K562 (cell line): ENCODE results near the gene AHI1. TPM values are rescaled to one million over a fixed set of nuclear protein-coding genes. Genes with fewer than 3 reads are reported as not detected.

ENCODE experiments used
- ATAC-seq: fragments of 200-7000 bp; cut with Tn5 transposase; 3 replicates; pipeline ENCODE4 v1.9.1; 2020; ENCODE audit warnings: moderate library complexity
- BruUV-seq: library from RNA; stranded (reverse); fragments of 400-500 nt; replicated peaks from 2 replicates; lab custom pipeline; 2021; lab: Mats Ljungman, UMichigan
- CTCF ChIA-PET: fragments of 300-600 bp; formaldehyde crosslinking; extraction: SDS; loops from one replicate; lab custom pipeline; 2021; ENCODE audit warnings: low intra/inter-chr PET ratio; lab: Yijun Ruan, JAX
- POLR2A ChIA-PET: fragments of 300-600, 350-650 bp; sonication (Branson Sonifier 250); formaldehyde crosslinking; extraction: SDS; loops from one replicate; lab custom pipeline; 2021; ENCODE audit warnings: antibody characterized with exemption, inconsistent platforms; lab: Yijun Ruan, JAX
- DNase-seq, 4 experiments: peaks; one replicate each; pipeline versions ENCODE4 v3.0.0 to v3.0.0-alpha.2; 2011 to 2018; ENCODE audit warnings: low spot score in 3 of 4, mixed read lengths in 3 of 4; ENCODE audit errors: extremely low read depth in 1 of 4
- FAIRE-seq: peaks from 2 replicates; lab custom pipeline; 2011; peaks lifted over from hg19 to GRCh38; lab: Jason Lieb, UNC
- H2AFZ ChIP-seq: 2 replicates; pipeline ENCODE4 v1.6.0; 2011; ENCODE audit warnings: low read depth, low read length, control low read depth, inconsistent platforms
- H3K27ac ChIP-seq: fragments of 200-600 bp; 3 replicates; pipeline ENCODE4 v1.8.0; 2011; ENCODE audit warnings: low read depth, mild to moderate bottlenecking, control low read depth, inconsistent platforms, low read length, moderate library complexity, mixed read lengths; ENCODE audit errors: extremely low read depth
- H3K27me3 ChIP-seq, 2 experiments: fragments of 300-600 bp in 1 of 2; 2 replicates in 1 of 2; 3 replicates in 1 of 2; pipeline versions ENCODE4 v1.6.0 to v1.8.0; 2011; ENCODE audit warnings: inconsistent platforms in 2 of 2, low read length in 2 of 2, mild to moderate bottlenecking in 1 of 2, mixed read lengths in 1 of 2, moderate library complexity in 1 of 2; ENCODE audit not compliant: control insufficient read depth in 2 of 2, insufficient read depth in 2 of 2
- H3K36me3 ChIP-seq: fragments of 300-600 bp; 3 replicates; pipeline ENCODE4 v1.8.0; 2011; ENCODE audit warnings: mild to moderate bottlenecking, low read length, inconsistent platforms; ENCODE audit not compliant: control insufficient read depth, insufficient read depth
- H3K4me1 ChIP-seq, 2 experiments: fragments of 200-600 bp in 1 of 2; replicated peaks in 1 of 2; 2 replicates in 1 of 2; 3 replicates in 1 of 2; pipeline versions ENCODE4 v1.5.1 to v1.8.0; 2011; ENCODE audit warnings: inconsistent platforms in 2 of 2, low read length in 2 of 2, mild to moderate bottlenecking in 1 of 2, mixed read lengths in 1 of 2, moderate library complexity in 1 of 2; ENCODE audit not compliant: control insufficient read depth in 2 of 2, insufficient read depth in 2 of 2
- H3K4me2 ChIP-seq: 2 replicates; pipeline ENCODE4 v1.6.1; 2011; ENCODE audit warnings: low read length, control low read depth, inconsistent platforms, mixed read lengths; ENCODE audit not compliant: insufficient read depth
- H3K4me3 ChIP-seq: fragments of 200-600 bp; sonication (generic), shearing (Covaris generic); 2 replicates; pipeline ENCODE4 v1.5.1; 2016; ENCODE audit warnings: control low read depth, inconsistent platforms
- H3K79me2 ChIP-seq: fragments of 200-600 bp; 3 replicates; pipeline ENCODE4 v1.8.0; 2011; ENCODE audit warnings: low read length, inconsistent platforms; ENCODE audit not compliant: control insufficient read depth, insufficient read depth
- H3K9ac ChIP-seq, 2 experiments: 2 replicates each; pipeline versions ENCODE4 v1.6.0 to v1.6.1; 2011; ENCODE audit warnings: low read depth in 2 of 2, low read length in 2 of 2, control low read depth in 1 of 2, inconsistent platforms in 1 of 2, mild to moderate bottlenecking in 1 of 2, mixed read lengths in 1 of 2; ENCODE audit not compliant: insufficient read depth in 1 of 2
- H3K9me1 ChIP-seq: one replicate; pipeline ENCODE4 v1.6.0; 2011; ENCODE audit warnings: inconsistent platforms, mild to moderate bottlenecking, low read length, moderate library complexity; ENCODE audit not compliant: control insufficient read depth, insufficient read depth
- H3K9me3 ChIP-seq: replicated peaks from 2 replicates; pipeline ENCODE4 v1.5.1; 2011; ENCODE audit warnings: low read depth, low read length, inconsistent platforms; ENCODE audit not compliant: control insufficient read depth, insufficient read depth
- H4K20me1 ChIP-seq: replicated peaks from 2 replicates; pipeline ENCODE4 v1.6.1; 2011; ENCODE audit warnings: low read length, inconsistent platforms, mixed read lengths; ENCODE audit not compliant: control insufficient read depth, insufficient read depth
- ATF7 ChIP-seq: fragments of 450-650 bp; IDR thresholded peaks from 2 replicates; pipeline ENCODE4 v1.7.1; 2014; ENCODE audit warnings: mild to moderate bottlenecking, moderate library complexity
- BCOR ChIP-seq: fragments of 450-650 bp; IDR thresholded peaks from 2 replicates; pipeline ENCODE4 v1.6.1; 2016
- CBFA2T2 ChIP-seq: fragments of 450-650 bp; conservative IDR thresholded peaks from 2 replicates; pipeline ENCODE4 v1.6.1; 2017; ENCODE audit warnings: mild to moderate bottlenecking
- CREB1 ChIP-seq, 2 experiments: sonication (generic) in 1 of 2; formaldehyde crosslinking in 1 of 2; IDR thresholded peaks; 2 replicates each; pipeline versions ENCODE4 v1.6.1 to v1.8.0; 2012 to 2022; ENCODE audit warnings: inconsistent platforms in 1 of 2, mild to moderate bottlenecking in 1 of 2, missing genetic modification reagents in 1 of 2, moderate library complexity in 1 of 2
- ETV5 ChIP-seq: sonication (generic); formaldehyde crosslinking; IDR thresholded peaks from 2 replicates; pipeline ENCODE4 v1.4.0; 2020; ENCODE audit warnings: low read depth, mild to moderate bottlenecking, missing genetic modification reagents
- HMGN3 ChIP-seq: IDR thresholded peaks from 2 replicates; pipeline ENCODE4 v1.6.1; 2011; ENCODE audit warnings: borderline replicate concordance, low read depth, mild to moderate bottlenecking, mixed read lengths, low read length; ENCODE audit not compliant: insufficient read length; ENCODE audit errors: extremely low read depth
- HNRNPH1 ChIP-seq: fragments of 200-400 bp; formaldehyde crosslinking; optimal IDR thresholded peaks from 2 replicates; pipeline ENCODE3; 2017; ENCODE audit warnings: low read depth, mild to moderate bottlenecking, low read length, moderate library complexity
- KDM5B ChIP-seq: fragments of 200-600 bp; sonication (generic); IDR thresholded peaks from 2 replicates; pipeline ENCODE4 v1.6.1; 2012; ENCODE audit warnings: low read depth, mild to moderate bottlenecking, moderate library complexity, low read length, control low read depth, inconsistent platforms; ENCODE audit not compliant: insufficient replicate concordance
- NFE2L1 ChIP-seq: fragments of 450-650 bp; IDR thresholded peaks from 2 replicates; pipeline ENCODE4 v1.6.1; 2016; ENCODE audit warnings: missing genetic modification characterization, low read depth, mild to moderate bottlenecking, missing compliant biosample characterization, moderate library complexity, borderline replicate concordance
- PHF8 ChIP-seq: fragments of 200-600 bp; sonication (generic); IDR thresholded peaks from 2 replicates; pipeline ENCODE4 v1.6.1; 2012; ENCODE audit warnings: mixed run types, mild to moderate bottlenecking, inconsistent platforms, low read length, moderate library complexity, borderline replicate concordance
- RBFOX2 ChIP-seq: fragments of 200-400 bp; formaldehyde crosslinking; IDR thresholded peaks from 2 replicates; pipeline ENCODE4 v1.6.1; 2017; ENCODE audit warnings: low read depth, mild to moderate bottlenecking, low read length, moderate library complexity
- RBM39 ChIP-seq: fragments of 200-400 bp; formaldehyde crosslinking; optimal IDR thresholded peaks from 2 replicates; pipeline ENCODE3; 2018; ENCODE audit warnings: low read depth, low read length
- SMARCA5 ChIP-seq: fragments of 450-650 bp; IDR thresholded peaks from 2 replicates; pipeline ENCODE4 v1.6.1; 2016
- YY1 ChIP-seq, 3 experiments: IDR thresholded peaks; 2 replicates each; pipeline ENCODE4 v1.6.1; 2011; ENCODE audit warnings: low read length in 2 of 3, mild to moderate bottlenecking in 2 of 3, moderate library complexity in 2 of 3, borderline replicate concordance in 1 of 3, control low read depth in 1 of 3, low read depth in 1 of 3; ENCODE audit not compliant: insufficient read depth in 3 of 3, insufficient replicate concordance in 2 of 3, control insufficient read depth in 1 of 3, insufficient read length in 1 of 3; ENCODE audit errors: extremely low read depth in 1 of 3
- ZNF197 ChIP-seq: fragments of 200-800 bp; sonication (Bioruptor generic); IDR thresholded peaks from 2 replicates; pipeline ENCODE4 v1.6.1; 2016; ENCODE audit warnings: low read depth, missing genetic modification characterization, missing compliant biosample characterization
- ZNF75A ChIP-seq: fragments of 450-650 bp; formaldehyde crosslinking; IDR thresholded peaks from 2 replicates; pipeline ENCODE4 v1.4.0; 2020; ENCODE audit warnings: mild to moderate bottlenecking
- WGBS: fragments of 100-300 bp; shearing (Covaris generic); methylation state at CpG from one replicate; pipeline ENCODE4 v1.1.6; 2016; ENCODE audit warnings: low coverage, mixed read lengths; ENCODE audit not compliant: insufficient coverage; ENCODE audit errors: missing lambda C conversion rate; 5-methylcytosine and 5-hydroxymethylcytosine counted together
- in situ Hi-C: fragments of 300-500 bp; cut with MboI; formaldehyde crosslinking; loops from 4 replicates; pipeline ENCODE4 v1.15.0; 2018; ENCODE audit warnings: inconsistent platforms, mixed read lengths
- intact Hi-C: fragments of 100-400 bp; cut with micrococcal nuclease; formaldehyde crosslinking; loops from 2 replicates; pipeline ENCODE4 v1.14.2; 2022
- polyA plus RNA-seq, 8 experiments: library from polyadenylated mRNA; depleted of rRNA in 4 of 8; stranded (reverse) in 5 of 8; unstranded in 3 of 8; fragments of >200 nt; fragmentation: Nextera tagmentation in 2 of 8; fragmentation: Illumina TruSeq in 1 of 8; extraction: Ambion mirVana in 2 of 8; extraction: Trizol in 1 of 8; gene quantifications; 2 replicates each; pipeline versions ENCODE4 v1.2.1 to v1.2.3, GENCODE V29; 2011 to 2014; ENCODE audit warnings: inconsistent platforms in 1 of 8, missing spikeins in 1 of 8
- total RNA-seq, 7 experiments: library from RNA; depleted of rRNA in 6 of 7; stranded (reverse); fragments of >200 nt in 6 of 7; fragmentation: Illumina TruSeq in 2 of 7; extraction: Trizol in 2 of 7; gene quantifications; 2 replicates each; pipeline versions ENCODE4 v1.2.1 to v1.2.3, GENCODE V29; 2011 to 2021; ENCODE audit warnings: low replicate concordance in 1 of 7
- TF ChIP-seq, protein P1 (sequence below): fragments of 250-450 bp; sonication (Bioruptor Pico); IDR thresholded peaks from 2 replicates; pipeline ENCODE4 v1.8.0; 2021; ENCODE audit warnings: borderline replicate concordance, mild to moderate bottlenecking, moderate library complexity; ENCODE audit not compliant: poor library complexity, severe bottlenecking

AHI1 gene
- total and polyA plus RNA-seq, 9 of the 15 experiments (the other 6 are each of a cell fraction or from before 2014, with no cell fraction given), result 24.7 to 54.9 (median 32.2) TPM

DNA sequence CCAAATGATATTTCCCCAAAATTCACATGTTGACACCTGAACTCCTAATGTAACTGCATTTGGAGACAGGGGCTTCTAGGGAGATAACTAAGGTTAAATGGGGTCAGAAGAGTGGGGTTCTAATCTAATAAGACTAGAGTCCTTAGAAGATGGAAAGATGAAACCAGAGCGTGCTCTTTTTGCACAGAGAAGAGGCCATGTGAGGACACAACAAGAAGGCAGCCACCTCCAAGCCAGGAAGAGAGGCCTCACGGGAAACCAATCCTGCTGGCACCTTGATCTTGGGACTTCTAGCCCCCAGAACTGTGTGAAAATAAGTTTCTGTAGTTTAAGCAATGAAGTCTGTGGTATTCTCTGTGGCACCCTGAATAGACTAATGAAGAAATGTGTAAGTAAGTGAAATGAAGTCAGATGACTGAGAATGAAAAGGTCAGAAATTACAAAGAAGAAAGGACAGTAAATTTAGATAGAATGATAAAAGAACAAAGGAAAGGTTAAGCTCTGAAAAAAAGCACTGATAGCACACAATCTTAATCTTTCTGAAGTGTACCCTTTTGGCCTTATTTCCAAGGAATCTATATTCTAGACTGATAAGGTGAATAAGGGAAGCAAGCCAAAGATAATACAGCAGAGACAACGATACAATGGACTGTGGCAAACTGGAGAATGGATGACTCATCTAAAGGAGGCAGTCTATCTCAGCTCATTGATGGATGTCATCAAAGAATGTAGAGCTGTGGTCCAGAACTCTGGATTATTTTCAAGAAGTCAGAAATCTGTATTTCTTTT is 206.1 kb downstream of the AHI1 start (continued):
- no peak for TF ChIP-seq ZNF197
- no peak for TF ChIP-seq RBFOX2
- no peak for TF ChIP-seq KDM5B
- no peak for TF ChIP-seq NFE2L1 (tag)
- no peak for TF ChIP-seq RBM39
- TF ChIP-seq CBFA2T2, result no peak

DNA sequence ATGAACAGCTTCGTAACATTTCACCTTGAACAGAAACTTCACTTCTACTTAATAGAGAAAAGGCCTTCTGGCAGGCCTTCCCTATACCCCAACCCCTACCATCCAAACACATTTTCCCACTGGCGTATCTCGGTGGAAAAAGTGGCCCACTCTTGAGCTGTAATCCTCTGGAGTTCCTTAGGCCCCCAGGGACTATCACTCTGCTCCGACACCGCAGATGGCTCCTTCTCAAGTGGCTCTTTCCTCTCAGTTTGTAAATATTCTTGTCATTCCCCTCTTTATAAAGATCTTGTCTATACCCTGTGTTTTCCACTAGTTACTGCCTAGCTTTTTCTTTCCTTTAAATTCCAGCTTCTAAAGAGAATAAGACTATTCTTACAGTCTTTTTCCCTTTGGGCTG is 207.7 kb downstream of the AHI1 start:
- Histone ChIP-seq H3K9ac (no peak overlapping the region), H3K9me3 (no peaks in the 10 kb centered on the region), H3K9me1 (no peaks in the 10 kb centered on the region), H3K79me2 (no peaks in the 10 kb centered on the region), H3K27me3 (no peaks in the 10 kb centered on the region), H3K4me2 (no peak overlapping the region), H3K36me3 (no peaks in the 10 kb centered on the region; the same call in 2 of the 3 replicates), H3K4me3 (no peak overlapping the region), H3K4me1 (peaks cover 10 to 20% of the 10 kb centered on the region in 2 experiments), H4K20me1 (no peaks in the 10 kb centered on the region), H2AFZ (no peak overlapping the region), H3K27ac (no peak overlapping the region)
- intact Hi-C loops, result no loop called here
- WGBS, result 100% methylated on average over 5 of the region's 5 CpGs
- TF ChIP-seq HNRNPH1, result no peak
- TF ChIP-seq HMGN3, result no peak
- TF ChIP-seq YY1 (IDR thresholded peaks at IDR 0.05; ENCODE audit: borderline replicate concordance in 1 of 3, control insufficient read depth in 1 of 3, extremely low read depth in 1 of 3, insufficient read depth in 3 of 3, insufficient read length in 1 of 3, insufficient replicate concordance in 2 of 3, low read depth in 1 of 3, low read length in 2 of 3), result no peak
- no peak for TF ChIP-seq ZNF75A (CRISPR knock-in tag)
- no peak for TF ChIP-seq SMARCA5
- TF ChIP-seq, protein P1, sequence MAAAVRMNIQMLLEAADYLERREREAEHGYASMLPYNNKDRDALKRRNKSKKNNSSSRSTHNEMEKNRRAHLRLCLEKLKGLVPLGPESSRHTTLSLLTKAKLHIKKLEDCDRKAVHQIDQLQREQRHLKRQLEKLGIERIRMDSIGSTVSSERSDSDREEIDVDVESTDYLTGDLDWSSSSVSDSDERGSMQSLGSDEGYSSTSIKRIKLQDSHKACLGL, result no peak
- TF ChIP-seq ATF7, result no peak
- TF ChIP-seq CREB1 (IDR thresholded peaks at IDR 0.05), result no peak
- no peak for TF ChIP-seq CREB1 (CRISPR knock-in tag; IDR thresholded peaks at IDR 0.05)
- no peak for TF ChIP-seq PHF8
- TF ChIP-seq BCOR, result no peak
- no peak for TF ChIP-seq ETV5 (CRISPR knock-in tag)
- no TSS peak for BruUV-seq
- ChIA-PET POLR2A (no interaction called here), CTCF (no interaction called here)
- in situ Hi-C loops, result no loop called here
- ATAC-seq (no peak), DNase-seq (no peak), FAIRE-seq (no peak)
